ENCODE results near the gene SAE1. TPM values are rescaled to one million over a fixed set of nuclear protein-coding genes. Genes with fewer than 3 reads are reported as not detected.

Gene SAE1
- total and polyA plus RNA-seq, 2 of the 4 experiments (the other 2 are of a cell fraction) = 165 to 184 TPM

GRCh38 chr19:47106821-47107201 lies 23.8 kb upstream of the SAE1 start:
- Histone ChIP-seq H4K91ac (ENCODE audit: insufficient read depth, low read depth, low read length) (no peak overlapping the region), H4K5ac (ENCODE audit: low read depth, low read length) (peak overlapping the region; percentile 21; the same call in 1 of the 2 replicates), H2BK20ac (ENCODE audit: low read depth, low read length) (no peak overlapping the region), H3K4ac (ENCODE audit: low read depth, low read length) (peak overlapping the region; percentile 24), H3K27me3 (ENCODE audit: control insufficient read depth, insufficient read depth, low read length) (no peaks in the 10 kb centered on the region), H2AFZ (replicated peaks; ENCODE audit: low read length, poor library complexity) (no peak overlapping the region), H4K8ac (ENCODE audit: low read depth in 2 of 2, low read length in 2 of 2) (peak overlapping the region in 1 of 2 experiments; percentile 14; a peak in 2 of 4 replicates), H3K36me3 (ENCODE audit: control insufficient read depth, insufficient read depth, low read length) (peaks cover 2% of the 10 kb centered on the region), H3K18ac (ENCODE audit: low read depth, low read length) (no peak overlapping the region; the same call in 1 of the 2 replicates), H2BK15ac (ENCODE audit: low read depth, low read length) (no peak overlapping the region), H3K9me3 (ENCODE audit: control insufficient read depth, insufficient read depth, low read length) (no peaks in the 10 kb centered on the region), H2BK120ac (ENCODE audit: low read depth, low read length) (no peak overlapping the region), H3K9me1 (ENCODE audit: insufficient read depth, low read length) (peaks cover 19% of the 10 kb centered on the region), H3K27ac (ENCODE audit: insufficient read depth, low read length) (peak overlapping the region; percentile 43; the same call in 1 of the 2 replicates), H3K9ac (ENCODE audit: low read depth, low read length) (no peak overlapping the region), H3K79me1 (ENCODE audit: low read depth in 1 of 2, low read length in 2 of 2) (peaks cover 20 to 87% of the 10 kb centered on the region in 2 experiments), H3K23ac (ENCODE audit: low read depth, low read length) (peak overlapping the region; percentile 59), H2AK9ac (replicated peaks; ENCODE audit: low read depth, low read length, poor library complexity) (no peak overlapping the region), H2BK5ac (ENCODE audit: low read depth, low read length, poor library complexity, severe bottlenecking) (peak overlapping the region; percentile 71), H3K14ac (replicated peaks; ENCODE audit: low read depth, low read length) (peak overlapping the region; percentile 1), H4K20me1 (ENCODE audit: insufficient read depth, low read length) (peaks cover 47% of the 10 kb centered on the region), H3K56ac (ENCODE audit: extremely low read depth, insufficient read depth, low read length) (no peak overlapping the region), H3K4me3 (ENCODE audit: insufficient read depth, low read depth, low read length) (no peak overlapping the region), H3K4me2 (ENCODE audit: low read depth, low read length) (peak overlapping the region; percentile 78), H2AK5ac (ENCODE audit: low read depth, low read length) (no peak overlapping the region), H3K4me1 (ENCODE audit: control insufficient read depth, insufficient read depth, low read length) (peaks cover 25% of the 10 kb centered on the region)
- no TSS peak for BruUV-seq (replicated peaks)
- peak; percentile 38 for ATAC-seq (ENCODE audit: low read depth)
- TF ChIP-seq MXI1 (IDR thresholded peaks at IDR 0.05; ENCODE audit: borderline replicate concordance, low read depth, low read length) = no peak
- TF ChIP-seq RAD21 (IDR thresholded peaks at IDR 0.05; ENCODE audit: low read length) = no peak
- peak; percentile 54 for TF ChIP-seq MAFK (IDR thresholded peaks at IDR 0.05; ENCODE audit: low read depth, low read length)
- no peak for TF ChIP-seq CHD1 (IDR thresholded peaks at IDR 0.05; ENCODE audit: low read depth, low read length)
- peak; percentile 46 for TF ChIP-seq CEBPB (IDR thresholded peaks at IDR 0.05; ENCODE audit: low read depth, low read length)
- no peak for TF ChIP-seq MAZ (IDR thresholded peaks at IDR 0.05; ENCODE audit: borderline replicate concordance, low read depth, low read length)
- TF ChIP-seq ELK1 (IDR thresholded peaks at IDR 0.05; ENCODE audit: borderline replicate concordance, low read depth, low read length) = no peak
- no peak for TF ChIP-seq RFX5 (IDR thresholded peaks at IDR 0.05; ENCODE audit: low read depth, low read length)
- no peak for TF ChIP-seq USF2 (IDR thresholded peaks at IDR 0.05; ENCODE audit: low read depth, low read length)
- no peak for TF ChIP-seq SMC3 (IDR thresholded peaks at IDR 0.05; ENCODE audit: low read depth, low read length)
- no peak for TF ChIP-seq RCOR1 (IDR thresholded peaks at IDR 0.05; ENCODE audit: insufficient replicate concordance, low read length)
- CTCF ChIA-PET = interaction anchor here (1.1 kb wide), 1 partner anchor 137 kb away, joined by 3 read pairs; no protein-coding TSS in a partner anchor
- WGBS, 2 experiments (ENCODE audit: extremely low coverage in 2 of 2, insufficient read length in 1 of 2) = 40% methylated on average over 1 of the region's 2 CpGs; no CpG with 5 or more reads in 1 of the 2 experiments
- peak; percentile 66 for DNase-seq
- POLR2A ChIA-PET (ENCODE audit: unreplicated experiment) = no interaction called here
- in situ Hi-C loops (cut with MboI; ENCODE audit: low sequenced_read_pairs) = no loop called here
- intact Hi-C loops (cut with micrococcal nuclease) = no loop called here
- dilution Hi-C loops (cut with HindIII; ENCODE audit: low sequenced_read_pairs, unreplicated experiment) = no loop called here

Measured in IMR-90 (cell line).